GM19438 (cell line): ENCODE data around the gene GTSE1.

Source experiments
- ATAC-seq: cut with Tn5 transposase; IDR thresholded peaks from one replicate; pipeline ENCODE4 v1.9.1; 2021; ENCODE audit warnings: low read depth; ENCODE audit not compliant: unreplicated experiment

The GTSE1 gene

DNA sequence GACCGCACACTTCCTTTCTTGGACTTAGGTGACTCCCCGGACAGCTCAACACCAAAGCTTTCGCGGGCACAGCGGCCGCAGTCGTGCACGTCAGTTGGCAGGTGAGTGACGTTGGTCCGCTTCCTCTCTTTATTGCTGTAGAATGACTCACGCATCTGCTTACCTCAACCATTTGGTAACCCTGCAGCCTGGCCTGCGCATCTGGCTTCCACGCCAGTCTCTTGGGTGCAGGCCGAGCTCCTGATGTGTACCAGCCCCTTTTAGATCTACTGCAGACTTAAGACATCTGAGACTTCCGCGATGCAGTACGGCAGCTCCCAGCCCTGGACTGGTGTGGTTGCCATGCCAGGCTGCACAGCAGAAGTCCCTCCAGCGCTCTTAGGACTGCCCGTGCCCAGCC is 26.5 kb downstream of the GTSE1 start:
- ATAC-seq, result no peak

DNA sequence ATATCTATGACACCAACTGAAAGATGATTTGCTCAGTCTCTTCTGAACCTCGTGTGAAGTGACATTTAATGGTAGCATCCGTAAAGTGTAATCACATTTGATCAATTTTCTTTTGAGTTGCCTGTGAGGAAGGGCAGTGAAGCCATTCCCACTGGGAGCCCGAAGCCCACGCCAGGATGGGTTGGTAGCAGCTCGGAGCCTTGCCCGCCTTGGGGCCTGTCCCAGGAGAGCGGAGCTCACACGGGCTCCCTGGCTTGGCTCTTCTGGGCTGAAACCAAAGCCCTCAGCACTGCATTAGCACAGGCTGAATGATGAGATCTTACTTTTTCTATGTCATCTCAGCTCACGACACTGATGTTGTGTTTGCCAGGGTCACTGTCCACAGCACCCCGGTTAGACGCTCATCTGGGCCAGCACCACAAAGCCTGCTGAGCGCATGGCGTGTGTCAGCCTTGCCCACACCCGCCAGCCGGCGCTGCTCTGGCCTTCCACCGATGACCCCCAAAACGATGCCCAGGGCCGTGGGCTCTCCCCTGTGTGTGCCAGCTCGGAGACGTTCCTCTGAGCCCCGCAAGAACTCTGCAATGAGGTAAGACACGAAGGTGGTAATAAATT is 29.5 kb downstream of the GTSE1 start:
- no peak for ATAC-seq

DNA sequence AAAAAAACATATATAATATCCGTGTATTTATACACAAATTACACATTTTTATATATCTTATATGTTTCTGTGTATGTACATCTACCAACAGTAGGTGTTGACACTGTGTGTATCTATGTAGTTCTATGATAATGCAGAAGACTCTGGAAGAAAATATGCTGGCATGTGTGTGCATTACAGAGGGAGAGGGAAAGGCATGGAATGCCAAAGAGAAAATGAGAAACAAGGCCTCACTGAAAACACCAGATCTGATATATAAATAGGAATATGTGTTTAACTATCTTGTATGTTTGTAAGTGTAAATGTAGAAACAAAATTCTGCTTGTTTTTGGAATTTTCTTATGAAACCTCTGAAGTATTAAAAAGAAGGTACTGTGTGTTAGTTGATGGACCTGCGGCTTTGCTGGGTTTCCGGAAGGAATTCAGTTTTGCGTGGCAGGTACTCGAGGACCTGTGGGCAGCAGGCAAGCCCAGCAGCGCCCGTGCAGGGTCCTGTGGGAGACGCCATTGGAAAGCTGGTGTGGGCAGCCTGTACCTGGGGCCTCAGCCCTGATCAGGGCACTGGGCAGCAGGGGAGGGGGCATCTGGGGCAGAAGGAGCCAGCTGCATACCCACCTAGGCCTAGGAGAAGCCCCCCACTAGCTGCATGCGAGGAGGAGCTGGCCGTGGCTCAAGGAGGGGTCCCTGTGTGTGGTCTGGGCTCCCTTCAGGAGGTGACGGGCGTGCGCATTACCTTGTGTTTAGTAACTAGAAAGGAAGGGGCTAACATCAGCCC is 31.2 kb downstream of the GTSE1 start:
- no peak for ATAC-seq

DNA sequence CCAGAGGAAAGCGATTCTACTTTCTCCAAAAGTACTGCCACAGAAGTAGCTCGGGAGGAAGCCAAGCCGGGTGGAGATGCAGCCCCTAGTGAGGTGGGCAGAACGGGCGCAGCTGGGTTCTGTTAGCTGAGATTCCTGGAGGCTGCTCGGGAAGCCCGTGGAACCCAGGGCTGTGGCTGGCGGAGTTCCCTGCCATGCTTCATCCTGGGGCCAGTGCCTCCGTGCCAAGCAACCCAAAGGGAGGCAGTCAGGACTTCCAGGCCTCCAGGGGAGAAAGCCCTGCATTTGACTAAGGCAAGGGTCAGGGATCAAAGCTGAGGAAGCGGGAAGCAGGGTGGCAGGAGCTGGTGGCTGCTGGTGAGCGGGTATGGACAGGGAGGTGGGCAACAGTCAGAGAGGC is 32.1 kb downstream of the GTSE1 start:
- no peak for ATAC-seq

DNA sequence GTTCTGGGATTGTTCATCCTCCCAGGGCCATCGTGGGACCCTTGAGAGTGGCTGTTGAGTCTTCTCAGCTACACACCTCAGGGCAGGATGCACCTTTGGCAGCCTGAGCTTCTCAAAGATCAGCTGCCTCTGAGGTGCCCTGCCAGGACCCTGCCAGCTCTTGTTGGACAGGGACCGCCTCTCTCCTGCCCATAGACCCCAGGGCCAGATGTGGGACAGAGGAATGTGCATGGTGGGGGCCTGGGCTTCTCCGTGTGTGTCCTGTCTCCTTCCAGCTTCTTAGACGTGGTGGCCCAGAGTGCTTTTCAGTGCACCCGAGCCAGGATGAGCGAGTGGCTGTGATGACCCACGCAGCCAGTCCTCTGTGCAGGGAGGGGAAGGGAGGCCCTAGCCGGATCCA is 32.9 kb downstream of the GTSE1 start:
- ATAC-seq, result no peak

DNA sequence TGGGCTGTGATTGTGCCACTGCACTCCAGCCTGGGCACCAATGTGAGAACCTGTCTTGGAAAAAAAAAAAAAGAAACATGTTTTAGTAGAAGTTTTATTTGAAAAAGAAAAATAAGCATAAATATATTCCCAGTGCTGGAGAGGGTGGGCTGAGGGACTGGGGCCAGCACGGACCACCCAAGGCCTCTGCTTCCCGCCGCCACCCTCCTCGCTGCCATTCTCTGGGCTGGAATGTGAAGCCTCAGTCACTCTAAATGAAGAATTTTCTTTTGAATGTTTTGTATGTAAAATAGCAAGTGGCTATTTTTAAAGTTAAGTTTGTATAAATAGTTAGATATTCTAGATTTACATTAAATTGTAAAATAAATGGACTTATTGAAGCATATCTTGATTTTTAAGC is 33.8 kb downstream of the GTSE1 start:
- no peak for ATAC-seq

DNA sequence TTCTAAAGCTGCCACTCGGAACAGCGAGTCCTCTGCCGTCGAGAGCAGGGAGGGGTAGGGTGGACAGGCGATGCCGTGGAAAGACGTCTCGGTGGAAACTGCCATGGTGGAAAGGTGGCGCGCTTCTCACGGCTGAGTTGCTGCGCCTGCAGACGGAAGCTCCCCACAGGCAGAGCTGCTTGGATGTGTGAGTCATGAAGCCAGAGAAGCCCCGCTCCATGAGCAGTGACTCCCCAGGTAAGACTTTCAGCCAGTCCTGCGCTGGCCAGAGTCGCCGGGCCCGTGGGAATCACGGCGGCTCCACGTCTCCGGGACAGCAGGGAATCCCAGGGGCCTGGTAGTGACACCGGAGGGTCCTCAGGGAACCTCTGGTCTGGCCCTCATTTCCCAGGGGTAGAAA is 34.8 kb downstream of the GTSE1 start:
- no peak for ATAC-seq

DNA sequence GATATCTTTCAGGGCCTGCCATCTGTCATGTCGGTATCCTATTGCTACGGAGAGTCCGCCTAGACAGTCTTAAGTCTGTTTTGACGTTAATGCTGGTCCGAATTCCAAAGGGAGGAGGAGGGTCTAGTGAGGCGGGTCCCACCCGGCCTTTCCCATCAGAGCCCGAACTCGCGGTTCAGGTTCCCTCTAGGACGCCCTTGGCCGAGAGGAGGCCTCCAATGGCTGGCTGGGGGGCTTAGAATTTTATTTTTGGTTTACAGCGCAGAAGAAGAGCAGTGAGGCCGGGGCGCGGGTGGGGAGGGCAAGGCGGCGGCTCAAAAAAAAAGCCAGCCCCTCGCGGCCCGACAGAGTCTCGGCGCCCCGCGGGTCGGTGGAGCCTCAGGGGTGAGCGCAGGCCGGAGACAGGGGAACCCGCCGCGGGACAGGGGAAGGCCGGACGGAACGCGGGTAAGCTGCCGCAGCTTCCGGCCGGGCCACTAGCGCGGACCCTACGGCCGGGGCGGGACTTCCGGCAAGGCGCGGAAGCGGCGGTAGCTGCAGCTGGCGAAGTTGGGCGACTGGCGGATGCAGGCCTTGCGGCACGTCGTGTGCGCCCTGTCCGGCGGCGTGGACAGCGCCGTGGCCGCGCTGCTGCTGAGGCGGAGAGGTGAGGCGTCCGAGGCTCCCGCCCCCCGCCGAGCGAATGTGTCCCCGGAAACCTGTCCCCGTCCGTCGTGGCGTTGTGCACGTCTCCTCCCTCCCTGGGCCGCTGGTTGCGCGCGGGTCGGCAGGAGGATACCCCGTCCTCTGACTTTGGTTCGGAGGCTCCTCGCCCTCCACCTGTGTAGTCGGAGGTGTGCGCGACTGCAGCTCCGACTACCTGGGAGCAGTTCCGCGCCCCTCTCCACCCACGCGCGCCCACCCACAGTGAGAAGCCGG is 38.8 kb downstream of the GTSE1 start, which contains the start of gene TRMU:
Gene TRMU (plus strand): TSS at position 514 of the 918 bp plus-strand sequence. CDS start 51 bp downstream, at position 565.
- ATAC-seq, result peak; percentile 80

DNA sequence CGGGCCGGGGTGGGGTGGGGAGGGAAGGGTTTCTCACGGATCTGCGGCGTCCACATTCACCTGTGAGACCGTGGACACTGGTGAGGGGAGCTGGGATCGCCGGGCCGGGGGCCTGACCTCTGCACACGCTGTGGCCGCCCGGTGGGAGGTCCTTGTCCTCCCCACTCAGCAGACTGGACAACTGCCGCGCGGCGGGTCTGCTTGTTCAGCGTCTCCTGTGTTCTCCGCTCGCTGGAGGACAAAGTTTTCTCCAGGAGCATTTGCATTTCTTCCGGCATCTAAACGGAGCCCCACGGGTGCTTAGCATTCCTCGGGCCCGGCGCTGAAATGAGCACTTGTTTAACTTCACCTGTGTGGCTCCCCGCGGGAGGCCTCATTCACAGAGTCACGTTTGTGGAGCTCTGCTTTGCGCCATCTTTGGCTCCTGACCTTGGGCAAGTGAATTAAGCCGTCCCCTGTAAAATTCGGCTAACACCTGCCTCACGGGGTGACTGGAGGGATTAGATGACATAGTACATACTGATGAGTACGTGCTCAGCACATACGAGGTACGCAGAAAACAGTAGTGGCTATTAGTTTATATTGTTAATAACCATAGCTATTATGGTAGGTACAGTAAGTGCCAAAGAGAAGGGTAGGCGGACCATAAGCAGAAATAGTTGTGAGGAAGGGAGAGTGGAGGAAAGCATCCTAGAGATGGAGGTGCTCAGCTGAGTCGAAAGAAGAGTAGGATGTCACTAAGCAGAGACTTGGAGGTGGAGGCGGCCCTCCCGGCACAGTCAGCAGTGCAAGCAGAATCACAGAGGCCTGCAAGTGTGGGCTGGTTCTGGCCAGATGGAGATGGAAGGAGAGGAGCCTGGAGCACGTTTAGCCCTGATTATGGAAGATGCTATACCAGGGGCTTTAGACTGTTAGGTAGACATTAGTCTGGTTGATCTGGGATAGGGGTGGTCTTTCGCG is 39.7 kb downstream of the GTSE1 start:
- no peak for ATAC-seq

DNA sequence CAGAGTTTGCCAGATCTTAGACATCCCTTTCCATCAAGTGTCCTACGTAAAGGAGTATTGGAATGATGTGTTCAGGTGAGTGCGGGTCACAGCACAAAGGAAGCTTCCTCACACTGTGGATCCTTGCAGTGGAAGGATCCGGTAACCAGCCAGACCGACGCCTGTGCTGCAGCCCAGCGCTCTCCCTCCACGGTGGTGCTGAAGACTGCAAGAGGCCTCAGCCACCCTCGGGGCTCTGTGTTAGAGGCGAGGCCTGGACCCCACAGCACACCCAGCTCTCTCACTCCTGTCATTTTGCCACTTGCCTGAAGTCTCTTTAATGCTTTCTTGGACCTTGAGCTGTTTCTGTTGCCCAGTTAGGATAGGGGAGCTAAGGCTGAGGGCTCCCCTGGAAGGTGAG is 41.2 kb downstream of the GTSE1 start:
- ATAC-seq, result no peak

DNA sequence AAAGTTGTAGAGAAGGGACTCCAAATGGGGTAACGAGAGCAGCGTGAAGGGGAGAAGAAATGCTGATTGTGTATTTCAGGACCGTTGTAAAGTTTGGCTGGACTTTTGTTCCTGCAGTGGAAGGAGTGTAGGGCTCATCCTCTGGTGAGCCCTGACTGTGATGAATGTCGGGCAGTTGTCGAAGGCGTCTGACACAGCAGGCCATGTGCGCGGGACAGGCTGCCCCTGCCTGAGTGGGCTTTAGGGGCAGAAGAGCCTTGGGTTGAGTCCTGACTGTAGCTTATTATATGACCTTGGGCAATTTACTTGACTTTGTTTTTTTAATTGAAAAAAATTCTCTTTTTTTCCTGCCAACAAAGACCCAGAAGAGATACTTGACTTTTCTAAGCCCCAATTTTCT is 42.0 kb downstream of the GTSE1 start:
- no peak for ATAC-seq

DNA sequence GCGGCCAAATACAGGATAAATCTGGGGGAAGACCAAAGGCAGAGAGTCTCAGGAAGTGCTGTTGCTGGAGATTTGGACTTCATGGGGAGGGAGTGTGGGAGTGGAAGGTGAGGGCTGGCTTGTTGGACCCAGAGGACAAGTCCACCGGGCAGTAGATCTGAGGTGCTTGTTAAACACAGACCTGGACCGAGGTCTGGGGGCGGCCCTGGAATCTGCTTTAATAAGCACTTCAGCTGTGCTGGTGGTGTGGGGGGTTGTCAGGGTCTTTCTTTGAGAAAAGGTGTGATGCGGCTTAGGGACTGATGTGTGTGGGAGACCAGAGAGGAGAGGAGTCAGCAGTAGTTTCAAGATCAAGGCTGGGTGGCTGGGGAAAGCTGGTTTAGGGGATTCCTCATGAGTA is 43.3 kb downstream of the GTSE1 start:
- ATAC-seq, result no peak

DNA sequence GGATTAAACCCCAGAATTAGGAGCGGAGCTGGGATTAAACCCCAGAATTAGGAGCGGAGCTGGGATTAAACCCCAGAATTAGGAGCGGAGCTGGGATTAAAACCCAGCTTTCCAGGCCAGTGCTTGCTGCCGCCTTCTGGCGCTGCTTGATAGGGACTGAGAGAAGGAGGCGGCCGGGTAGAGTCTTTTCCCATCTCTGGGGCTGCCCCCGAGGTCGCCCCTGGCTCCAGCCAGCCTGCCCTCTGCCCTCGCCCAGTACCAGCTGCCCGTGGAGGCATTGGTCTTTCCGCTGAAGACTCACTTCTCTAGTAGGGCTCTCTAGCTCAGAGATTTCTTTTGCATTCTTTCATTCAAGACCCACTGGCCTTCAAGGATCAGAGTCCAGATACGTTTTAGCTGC is 44.0 kb downstream of the GTSE1 start:
- ATAC-seq, result no peak

DNA sequence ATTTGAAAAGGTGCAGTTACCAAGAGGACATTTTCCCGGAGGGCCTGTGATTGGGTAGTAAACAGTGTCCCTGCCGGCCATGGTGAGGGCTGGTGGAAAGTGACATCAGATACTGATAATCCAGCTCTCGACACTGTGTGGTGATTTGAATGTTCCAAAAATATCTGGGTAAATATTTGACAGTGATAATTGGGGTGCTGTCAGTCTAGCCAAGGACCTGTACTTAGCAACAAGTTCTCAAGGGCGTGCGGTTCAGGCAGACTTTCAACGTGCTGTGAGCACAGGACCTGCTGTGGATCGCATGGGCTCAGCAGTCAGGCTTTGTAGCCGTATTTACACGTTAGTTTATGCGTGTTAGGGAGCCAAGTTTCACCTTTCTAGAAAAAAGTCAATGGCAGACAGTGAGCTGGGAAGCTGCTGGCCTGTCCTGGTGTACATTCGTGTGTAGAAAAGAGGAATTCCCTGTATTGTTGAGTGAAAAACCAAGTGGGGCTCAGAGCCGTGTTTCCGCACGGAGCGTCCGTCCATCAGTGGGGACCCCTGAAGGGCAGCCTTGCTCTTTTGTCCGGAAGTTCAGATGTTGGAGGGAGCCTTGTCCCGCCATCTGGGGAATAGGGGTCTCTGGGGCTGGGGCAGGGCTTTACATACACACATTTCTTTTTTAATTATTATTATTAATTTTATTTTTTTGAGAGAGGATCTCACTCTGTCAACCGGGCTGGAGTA is 50.2 kb downstream of the GTSE1 start:
- ATAC-seq, result no peak

DNA sequence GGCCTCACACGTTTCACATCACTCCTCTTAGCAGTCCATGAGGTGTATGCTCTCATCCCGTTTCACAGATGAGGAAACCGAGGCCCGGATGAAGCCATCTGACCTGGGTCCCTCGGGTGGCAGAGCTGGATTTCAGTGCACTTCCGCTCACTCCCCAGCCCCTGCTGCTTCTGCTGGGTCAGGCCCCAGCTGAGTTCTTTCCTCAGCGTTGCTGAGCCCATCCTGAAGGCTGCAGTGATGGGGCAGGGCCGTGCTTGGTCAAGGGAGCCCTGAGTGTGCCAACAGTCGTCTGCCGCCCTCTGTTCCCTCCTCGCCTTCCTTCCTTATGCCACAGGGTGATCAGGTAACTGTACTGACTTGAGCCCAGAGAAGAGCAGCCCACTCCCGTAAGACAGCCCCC is 51.0 kb downstream of the GTSE1 start:
- ATAC-seq, result no peak

DNA sequence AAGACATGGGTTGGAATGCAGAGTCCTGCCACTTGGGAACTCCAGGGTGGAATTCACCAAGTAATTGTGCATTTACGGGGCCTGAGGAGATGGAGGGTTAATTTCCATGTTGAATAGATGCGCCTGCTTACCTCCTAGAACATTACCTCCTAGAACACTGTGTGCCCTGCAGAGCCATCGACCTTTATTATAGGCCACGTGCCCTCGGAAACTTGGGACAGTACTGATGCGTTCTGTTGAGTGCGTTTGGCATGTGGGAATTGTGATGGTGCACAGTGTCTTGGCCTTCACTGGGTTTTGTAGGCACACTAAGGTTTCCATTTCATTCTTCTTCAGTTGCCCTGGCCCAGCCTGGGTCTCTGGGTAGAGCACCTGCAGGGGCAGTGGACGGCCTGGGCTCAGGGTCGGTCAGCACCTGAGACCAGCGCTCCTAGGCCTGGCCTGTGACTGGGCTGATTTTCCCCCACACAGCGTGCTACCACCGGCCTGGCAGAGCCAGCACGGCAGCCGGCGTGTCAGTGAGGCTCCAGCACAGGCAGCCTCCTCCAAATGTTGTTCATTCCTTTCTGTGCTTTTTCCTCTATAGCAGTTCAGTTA is 51.5 kb downstream of the GTSE1 start:
- no peak for ATAC-seq

DNA sequence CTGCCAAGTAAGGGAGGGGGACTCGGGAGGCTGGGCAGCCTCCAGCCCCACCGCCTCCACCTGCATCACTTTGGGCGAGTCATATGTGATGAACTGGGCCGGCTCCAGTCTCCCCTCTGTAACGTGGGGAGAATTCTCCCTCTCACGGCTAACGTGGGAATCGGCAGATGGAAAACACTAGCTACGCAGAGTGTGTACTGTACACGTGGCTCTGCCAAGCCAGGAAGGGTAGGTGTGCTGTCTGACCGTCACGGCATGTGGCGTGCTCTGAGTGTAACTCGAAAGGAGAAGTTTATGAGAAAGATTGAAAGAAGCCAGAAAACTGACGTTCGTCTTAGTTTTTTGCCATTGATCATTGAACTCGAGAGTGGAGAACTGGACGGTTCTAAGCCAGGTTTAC is 52.6 kb downstream of the GTSE1 start:
- ATAC-seq, result no peak

DNA sequence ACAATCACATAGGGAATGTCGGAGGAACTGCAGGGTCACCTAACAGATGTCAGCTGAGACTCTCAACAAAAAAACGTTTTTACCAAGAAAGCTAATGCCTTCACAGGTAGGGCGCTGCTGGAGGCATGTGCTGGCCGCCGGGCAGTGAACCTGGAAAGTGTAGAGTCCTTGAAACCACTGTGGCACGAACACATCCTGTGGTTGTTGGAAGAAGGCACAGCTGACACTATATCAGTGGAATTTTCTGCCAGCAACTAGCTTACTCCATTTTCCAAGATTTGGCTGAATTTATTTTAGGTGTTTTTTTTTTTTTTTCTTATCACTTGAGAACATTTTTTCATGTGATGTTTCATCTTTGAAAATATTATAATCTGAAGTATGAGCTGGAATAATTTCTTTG is 53.0 kb downstream of the GTSE1 start:
- no peak for ATAC-seq

DNA sequence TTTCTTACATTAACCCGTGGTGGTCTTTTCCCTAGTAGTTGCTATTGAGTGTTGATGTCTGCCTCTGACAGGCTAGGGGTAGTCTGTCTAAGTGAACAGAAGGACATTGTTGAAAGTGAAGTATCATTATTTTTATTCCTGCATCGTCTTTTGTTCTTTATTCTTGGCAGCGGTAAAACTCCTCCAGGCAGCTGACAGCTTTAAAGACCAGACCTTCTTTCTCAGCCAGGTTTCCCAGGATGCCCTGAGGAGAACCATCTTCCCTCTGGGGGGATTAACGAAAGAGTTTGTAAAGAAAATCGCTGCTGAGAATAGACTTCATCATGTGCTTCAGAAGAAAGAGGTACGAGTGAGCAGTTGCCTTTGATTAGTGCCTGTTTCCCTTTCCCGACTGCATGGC is 53.5 kb downstream of the GTSE1 start:
- ATAC-seq, result no peak
